GM18951 (cell line): ENCODE results near the gene SKI.
"Not testable (repeated sequence)": the region's sequence is repeated elsewhere in the genome, so short reads cannot be mapped to it uniquely, and the experiment has no call there.

Source experiments
- POLR2A ChIP-seq: IDR thresholded peaks from 4 replicates; pipeline ENCODE4 v1.6.1; 2011; ENCODE audit warnings: mild to moderate bottlenecking; ENCODE audit not compliant: insufficient read length, insufficient read depth; ENCODE audit errors: extremely low read depth
- in situ Hi-C: fragments of 300-500 bp; cut with MboI; formaldehyde crosslinking; loops from one replicate; pipeline ENCODE4 v1.12.0; 2022; ENCODE audit warnings: low sequenced_read_pairs, mixed read lengths, inconsistent platforms; ENCODE audit not compliant: unreplicated experiment

SKI gene

GRCh38 chr1:2328676-2329455, 100.7 kb downstream of the SKI start:
- in situ Hi-C loops, result no loop called here
- TF ChIP-seq POLR2A, result no peak

DNA sequence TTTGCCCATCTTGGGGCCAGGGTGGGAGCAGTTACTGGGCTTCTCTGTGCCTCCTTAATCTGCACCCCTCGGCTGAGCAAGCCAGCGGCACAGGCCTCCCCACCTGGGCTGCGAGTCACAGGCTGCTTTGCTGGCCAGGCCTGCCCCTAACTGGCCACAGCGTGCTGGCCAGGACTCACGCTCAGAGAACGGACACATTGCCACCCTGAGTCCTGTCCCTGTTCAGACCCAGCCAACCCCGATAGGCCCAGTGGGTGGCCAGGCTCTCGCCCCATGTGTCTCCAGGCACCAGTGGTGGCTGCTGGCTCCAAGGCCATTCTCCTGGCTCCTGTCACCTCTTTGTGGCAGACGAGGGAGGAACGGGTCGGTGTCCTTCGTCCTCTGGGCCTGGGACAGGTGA, 101.9 kb downstream of the SKI start:
- TF ChIP-seq POLR2A, result no peak
- in situ Hi-C loops, result no loop called here

GRCh38 chr1:2330519-2331199, 102.5 kb downstream of the SKI start:
- TF ChIP-seq POLR2A, result no peak
- in situ Hi-C loops, result no loop called here

- no peak for TF ChIP-seq POLR2A
- in situ Hi-C loops, result no loop called here
Observed at GRCh38 chr1:2331200-2331544, 103.1 kb downstream of the SKI start.

DNA sequence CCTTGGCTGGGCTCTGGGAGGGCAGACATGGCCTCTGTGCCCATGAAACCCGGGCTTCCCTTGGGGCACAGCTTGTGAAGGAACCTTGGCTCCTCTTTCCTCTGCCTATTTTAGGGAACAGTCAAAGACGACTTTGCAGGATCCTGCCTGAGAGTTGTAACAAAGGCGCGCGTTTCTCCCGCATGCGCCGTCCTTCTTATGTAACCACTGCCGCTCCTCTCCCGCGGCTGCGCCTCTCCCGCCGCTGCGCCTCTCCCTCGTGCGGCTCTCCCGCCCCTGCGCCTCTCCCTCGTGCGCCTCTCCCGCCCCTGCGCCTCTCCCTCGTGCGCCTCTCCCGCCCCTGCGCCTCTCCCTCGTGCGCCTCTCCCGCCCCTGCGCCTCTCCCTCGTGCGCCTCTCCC, 103.5 kb downstream of the SKI start:
- in situ Hi-C loops, result not testable (repeated sequence)

DNA sequence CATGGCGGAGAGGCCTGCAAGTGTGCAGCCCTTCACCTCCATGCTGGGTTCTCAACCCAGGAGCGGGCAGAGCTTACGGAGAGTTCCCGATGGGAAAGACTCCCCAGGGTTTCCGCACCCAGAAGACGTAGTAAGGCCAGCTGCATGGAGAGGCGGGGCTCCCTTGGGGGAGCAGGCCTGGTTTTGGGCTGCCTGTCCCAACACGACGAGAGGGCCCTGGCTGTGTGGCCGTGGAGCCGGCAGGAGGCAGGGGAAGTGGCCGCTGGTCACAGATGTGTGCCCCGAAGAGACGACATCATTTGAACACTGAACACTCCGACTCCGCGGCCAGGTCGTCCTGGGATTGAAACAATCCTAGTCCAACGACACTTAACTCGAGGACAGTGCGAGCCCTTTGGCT, 106.2 kb downstream of the SKI start:
- TF ChIP-seq POLR2A, result no peak

GRCh38 chr1:2334883-2335534, 106.9 kb downstream of the SKI start:
- TF ChIP-seq POLR2A, result no peak
- in situ Hi-C loops, result no loop called here

More for the DNA sequence above, 106.2 kb downstream of the SKI start:
- in situ Hi-C loops, result no loop called here

DNA sequence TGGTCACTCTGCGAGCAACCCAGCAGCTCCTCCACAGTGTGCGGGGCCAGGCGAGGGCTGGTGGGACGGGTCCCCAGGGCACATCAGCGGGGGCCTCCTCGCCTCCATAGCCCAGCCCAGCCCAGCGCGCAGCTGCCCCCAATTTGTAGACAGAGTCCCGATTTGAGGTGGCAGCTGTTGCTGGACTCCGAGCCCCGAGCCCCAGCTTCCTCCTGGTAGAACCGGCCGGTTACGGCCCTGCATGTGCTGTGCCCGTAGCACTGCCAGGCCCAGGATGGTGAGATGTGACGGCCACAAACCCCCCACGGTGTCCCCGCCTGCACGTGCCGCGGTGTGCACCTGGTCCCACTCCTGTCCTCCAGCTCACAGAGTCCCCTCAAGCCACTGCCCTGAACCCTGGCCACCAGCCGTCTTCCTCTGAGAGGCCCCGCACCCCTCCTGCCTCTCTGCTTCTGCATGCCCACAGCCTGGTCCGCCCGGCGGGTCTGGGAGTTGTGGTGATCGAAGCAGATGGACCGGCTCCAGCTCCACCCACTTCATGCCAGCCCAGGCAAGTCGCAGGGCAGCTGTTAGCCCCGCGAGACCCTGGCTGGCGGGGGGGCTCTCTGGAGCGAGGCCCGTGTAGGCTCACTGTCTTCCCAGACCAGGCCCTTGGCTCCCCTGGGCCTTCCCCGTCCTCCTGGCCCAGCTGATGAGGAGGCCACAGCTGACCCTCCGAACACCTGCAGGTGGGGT, 107.8 kb downstream of the SKI start:
- in situ Hi-C loops, result no loop called here
- no peak for TF ChIP-seq POLR2A

GRCh38 chr1:2336499-2336898, 108.4 kb downstream of the SKI start:
- no peak for TF ChIP-seq POLR2A
- in situ Hi-C loops, result no loop called here

DNA sequence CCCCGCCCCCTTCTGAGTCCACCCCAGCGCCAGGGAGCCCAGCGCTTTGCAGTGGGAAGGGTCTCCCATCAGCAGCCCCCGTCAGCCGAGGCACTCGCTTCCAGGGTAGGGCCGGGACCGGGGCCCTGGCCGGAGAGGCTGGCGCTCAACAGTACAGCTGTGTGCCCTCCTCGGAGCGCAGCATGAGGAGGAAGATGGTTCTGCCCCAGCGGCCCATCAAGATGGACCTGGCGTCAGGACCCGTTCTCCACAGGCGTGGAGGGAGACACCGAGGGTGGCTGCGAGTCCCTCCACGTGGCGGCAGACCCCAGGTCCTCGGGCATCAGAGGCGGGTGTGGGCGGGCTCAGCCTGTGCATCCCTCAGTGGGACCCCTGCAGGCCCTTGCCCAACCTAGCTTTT, 109.0 kb downstream of the SKI start:
- in situ Hi-C loops, result no loop called here

GRCh38 chr1:2337501-2337900, 109.4 kb downstream of the SKI start:
- in situ Hi-C loops, result no loop called here
- no peak for TF ChIP-seq POLR2A

More for the DNA sequence above, 109.0 kb downstream of the SKI start:
- no peak for TF ChIP-seq POLR2A

DNA sequence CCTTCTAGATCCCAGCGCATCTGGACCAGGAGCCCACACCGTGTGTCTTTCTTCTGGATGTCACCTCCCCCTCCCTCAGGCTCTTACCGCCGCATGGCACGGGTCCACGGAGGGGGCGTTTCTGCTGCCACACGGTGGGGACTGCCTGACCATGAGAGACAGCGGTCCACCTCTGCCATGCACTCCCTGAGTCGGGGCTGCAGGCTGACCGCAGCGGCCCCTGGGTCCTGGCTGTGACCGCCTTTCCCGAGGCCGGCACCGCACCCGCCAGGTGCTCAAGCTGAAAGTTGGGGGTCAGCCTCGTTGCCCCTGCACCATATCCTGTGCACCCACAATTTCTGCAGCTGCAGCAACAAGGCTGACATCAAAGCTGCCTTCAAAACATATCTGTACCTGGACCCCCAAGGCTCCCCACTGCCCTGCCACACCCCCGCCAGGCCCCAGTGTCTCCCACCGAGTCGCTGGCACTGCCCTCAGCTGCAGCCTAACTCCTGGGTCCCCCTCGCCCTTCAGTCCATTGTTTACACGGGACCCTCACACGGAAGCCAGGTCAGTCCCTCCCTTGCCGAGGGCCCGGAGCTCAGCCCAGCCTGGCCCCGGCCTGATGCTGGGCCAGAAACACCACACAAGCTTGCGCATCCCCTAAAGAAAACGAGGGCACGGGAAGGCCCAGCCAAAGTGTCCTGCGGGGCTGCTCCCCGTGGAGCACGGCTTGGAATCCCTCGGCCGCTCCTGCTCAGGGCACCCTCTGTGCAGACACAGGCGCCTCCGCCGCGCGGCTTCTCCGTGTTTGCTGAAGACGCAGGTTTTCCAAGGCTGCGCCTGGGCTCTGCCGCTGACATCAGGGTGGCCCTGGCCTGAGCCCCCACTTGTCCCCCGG, 111.3 kb downstream of the SKI start:
- in situ Hi-C loops, result no loop called here
- TF ChIP-seq POLR2A, result no peak

GRCh38 chr1:2340086-2340917, 112.2 kb downstream of the SKI start:
- in situ Hi-C loops, result no loop called here

More at GRCh38 chr1:2340086-2340917, 112.2 kb downstream of the SKI start:
- no peak for TF ChIP-seq POLR2A
